ENCODE measurements around the gene SNTG2. TPM values are rescaled to one million over a fixed set of nuclear protein-coding genes. Genes with fewer than 3 reads are reported as not detected.

The SNTG2 gene
- total RNA-seq, 4 donors from 2014 or later, result 3.3 to 7.4 (median 4.5) TPM

DNA sequence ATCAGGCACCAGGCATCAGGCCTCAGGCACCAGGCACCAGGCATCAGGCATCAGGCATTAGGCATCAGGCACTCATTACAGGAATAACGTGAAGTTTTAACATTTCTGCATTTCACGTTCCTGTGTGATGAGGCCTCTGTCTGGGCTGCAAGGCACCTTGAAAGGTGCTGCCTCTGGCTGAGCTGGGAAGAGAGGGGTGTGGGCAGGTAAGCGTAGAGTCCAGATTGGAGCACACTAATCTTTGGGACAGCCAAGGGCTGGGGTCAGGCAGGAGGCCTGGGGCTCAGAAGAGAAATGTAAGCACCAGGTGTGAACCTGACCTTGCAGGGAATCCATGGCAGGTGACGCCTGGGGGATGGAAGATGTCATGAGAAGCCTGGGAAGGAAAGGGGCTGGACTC, 25.3 kb upstream of the SNTG2 start:
- WGBS, result 78% methylated on average over 4 of the region's 4 CpGs
- no peak overlapping the region for H3K4me3 ChIP-seq
- H3K27me3 ChIP-seq, result peaks cover 0 to 9% (median 0%) of the 10 kb centered on the region in 4 donors
- no peaks in the 10 kb centered on the region for H3K4me1 ChIP-seq
- no peaks in the 10 kb centered on the region for H3K36me3 ChIP-seq
- TF ChIP-seq EP300 (IDR thresholded peaks at IDR 0.05) (no peak), POLR2A (IDR thresholded peaks at IDR 0.05; ENCODE audit: low read depth) (no peak), CTCF (IDR thresholded peaks at IDR 0.05) (no peak), POLR2AphosphoS5 (IDR thresholded peaks at IDR 0.05) (no peak)
- no peak for DNase-seq (ENCODE audit: extremely low spot score)
- intact Hi-C loops (cut with DNase I), result no loop called here
- no peaks in the 10 kb centered on the region for H3K9me3 ChIP-seq
- no peak overlapping the region for H3K27ac ChIP-seq (replicated peaks in 1 of 4)

DNA sequence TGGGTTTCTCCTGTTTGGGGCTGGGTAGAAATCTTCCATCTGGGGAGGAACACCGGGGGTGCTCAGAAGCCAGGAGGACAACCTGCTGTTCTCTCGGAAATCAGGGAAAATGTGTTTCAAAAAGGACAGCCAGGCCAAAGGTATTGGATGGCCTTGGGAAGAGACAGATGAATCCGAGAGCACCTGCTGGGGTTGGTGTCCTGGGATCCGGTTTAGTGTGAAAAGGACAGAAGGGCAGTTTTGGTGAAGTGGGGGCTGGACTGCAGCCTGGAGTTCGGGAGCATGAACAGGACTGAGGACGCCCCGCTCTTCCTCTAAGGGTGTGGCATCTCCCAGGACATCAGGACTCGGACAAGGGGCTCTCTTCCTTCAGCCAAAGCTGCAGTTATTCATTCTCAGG, 24.9 kb upstream of the SNTG2 start:
- Histone ChIP-seq H3K4me1 (no peaks in the 10 kb centered on the region), H3K9me3 (no peaks in the 10 kb centered on the region), H3K27ac (replicated peaks in 1 of 4) (no peak overlapping the region), H3K4me3 (no peak overlapping the region), H3K36me3 (no peaks in the 10 kb centered on the region), H3K27me3 (peaks cover 0 to 9% (median 0%) of the 10 kb centered on the region in 4 donors)
- DNase-seq (ENCODE audit: extremely low spot score), result no peak
- WGBS, result 82% methylated on average over 8 of the region's 8 CpGs
- intact Hi-C loops (cut with DNase I), result no loop called here
- TF ChIP-seq EP300 (IDR thresholded peaks at IDR 0.05), result no peak
- no peak for TF ChIP-seq POLR2A (IDR thresholded peaks at IDR 0.05; ENCODE audit: low read depth)
- no peak for TF ChIP-seq CTCF (IDR thresholded peaks at IDR 0.05)
- no peak for TF ChIP-seq POLR2AphosphoS5 (IDR thresholded peaks at IDR 0.05)

DNA sequence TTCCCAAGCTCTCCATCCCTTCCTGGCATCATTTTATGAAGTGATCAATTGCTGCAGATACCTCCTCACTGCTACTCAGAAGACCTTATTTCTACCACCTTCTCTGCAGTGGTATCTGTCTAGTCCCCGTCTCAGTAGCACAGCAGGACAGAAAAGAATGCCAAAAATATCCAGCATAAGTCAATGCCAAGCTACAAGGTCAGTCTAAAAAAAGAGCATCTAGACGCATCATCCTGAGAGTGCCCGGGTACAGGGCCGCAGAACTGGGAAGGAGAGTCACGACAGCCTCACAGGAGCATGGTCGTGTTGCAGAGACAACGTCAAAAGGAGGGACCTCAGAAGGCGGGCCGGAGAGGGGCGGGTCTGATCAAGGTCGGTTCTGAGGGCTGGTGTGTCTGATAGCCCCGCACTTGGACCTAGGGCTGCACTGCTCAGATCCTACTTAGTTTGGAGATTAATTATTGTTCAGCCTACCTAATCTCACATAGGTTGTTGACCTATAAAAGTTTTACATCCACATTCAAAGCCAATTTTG, 24.3 kb upstream of the SNTG2 start:
- DNase-seq (ENCODE audit: extremely low spot score), result no peak
- WGBS, result 92% methylated on average over 12 of the region's 12 CpGs
- H3K36me3 ChIP-seq, result no peaks in the 10 kb centered on the region
- peaks cover 0 to 9% (median 0%) of the 10 kb centered on the region in 4 donors for H3K27me3 ChIP-seq
- no peaks in the 10 kb centered on the region for H3K9me3 ChIP-seq
- TF ChIP-seq EP300 (IDR thresholded peaks at IDR 0.05), result no peak
- no peak for TF ChIP-seq POLR2A (IDR thresholded peaks at IDR 0.05; ENCODE audit: low read depth)
- TF ChIP-seq POLR2AphosphoS5 (IDR thresholded peaks at IDR 0.05), result no peak
- TF ChIP-seq CTCF (IDR thresholded peaks at IDR 0.05), result no peak
- no peaks in the 10 kb centered on the region for H3K4me1 ChIP-seq
- no peak overlapping the region for H3K4me3 ChIP-seq
- H3K27ac ChIP-seq (replicated peaks in 1 of 4), result no peak overlapping the region
- intact Hi-C loops (cut with DNase I), result no loop called here

DNA sequence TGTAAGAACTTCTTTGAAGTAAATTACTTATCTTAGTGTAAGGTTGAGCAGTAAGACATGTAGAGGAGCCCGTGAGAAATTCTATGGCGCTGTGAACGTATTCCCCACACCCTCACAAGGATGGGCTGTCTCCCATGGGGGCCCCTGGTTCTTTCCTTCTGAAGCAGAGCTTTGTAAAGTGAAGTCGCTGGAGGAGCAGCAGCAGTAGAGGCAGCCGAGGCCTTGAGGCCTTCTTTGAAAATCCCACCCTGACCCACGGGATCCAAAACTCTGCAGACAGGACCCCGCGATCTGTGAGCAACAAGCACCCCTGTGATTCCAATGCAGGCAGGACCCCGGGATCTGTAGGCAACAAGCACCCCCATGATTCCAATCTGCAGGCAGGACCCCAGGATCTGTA, 23.8 kb upstream of the SNTG2 start:
- Histone ChIP-seq H3K27ac (replicated peaks in 1 of 4) (no peak overlapping the region), H3K9me3 (no peaks in the 10 kb centered on the region), H3K27me3 (peaks cover 0 to 9% (median 0%) of the 10 kb centered on the region in 4 donors), H3K4me3 (no peak overlapping the region), H3K4me1 (no peaks in the 10 kb centered on the region), H3K36me3 (no peaks in the 10 kb centered on the region)
- no peak for DNase-seq (ENCODE audit: extremely low spot score)
- intact Hi-C loops (cut with DNase I), result no loop called here
- no peak for TF ChIP-seq POLR2AphosphoS5 (IDR thresholded peaks at IDR 0.05)
- TF ChIP-seq EP300 (IDR thresholded peaks at IDR 0.05), result no peak
- TF ChIP-seq POLR2A (IDR thresholded peaks at IDR 0.05; ENCODE audit: low read depth), result no peak
- TF ChIP-seq CTCF (IDR thresholded peaks at IDR 0.05), result no peak
- 95% methylated on average over 9 of the region's 9 CpGs for WGBS

All from esophagus muscularis mucosa (tissue), 4 donors.